ENCODE measurements around the gene SON.
"Not testable (repeated sequence)": the region's sequence is repeated elsewhere in the genome, so short reads cannot be mapped to it uniquely, and the experiment has no call there.

SON gene

GRCh38 chr21:33542640-33543504, at the start of gene SON:
TSS of gene SON (plus strand) at chr21:33543038. CDS start at chr21:33543093, 55 bp downstream.
- H3K4me3 ChIP-seq (replicated peaks in 1 of 2; ENCODE audit: low read depth in 2 of 2, low read length in 2 of 2), result peak within 1 kb of the TSS; percentile 64 to 92
- no peak for TF ChIP-seq CTCF (IDR thresholded peaks at IDR 0.05; ENCODE audit: low read depth, low read length)
- peak; percentile 99 for DNase-seq (ENCODE audit: low read depth in 2 of 2)

- DNase-seq (ENCODE audit: low read depth in 2 of 2), result no peak
- TF ChIP-seq CTCF (IDR thresholded peaks at IDR 0.05; ENCODE audit: low read depth, low read length), result no peak
- H3K4me3 ChIP-seq (replicated peaks in 1 of 2; ENCODE audit: low read depth in 2 of 2, low read length in 2 of 2), result no peak overlapping the region
Measured at GRCh38 chr21:33493756-33494155, 49.1 kb upstream of the SON start.

GRCh38 chr21:33495743-33496142, 47.1 kb upstream of the SON start:
- H3K4me3 ChIP-seq (replicated peaks in 1 of 2; ENCODE audit: low read depth in 2 of 2, low read length in 2 of 2), result no peak overlapping the region
- no peak for DNase-seq (ENCODE audit: low read depth in 2 of 2)
- no peak for TF ChIP-seq CTCF (IDR thresholded peaks at IDR 0.05; ENCODE audit: low read depth, low read length)

- no peak for DNase-seq (ENCODE audit: low read depth in 2 of 2)
- TF ChIP-seq CTCF (IDR thresholded peaks at IDR 0.05; ENCODE audit: low read depth, low read length), result no peak
- no peak overlapping the region for H3K4me3 ChIP-seq (replicated peaks in 1 of 2; ENCODE audit: low read depth in 2 of 2, low read length in 2 of 2)
Measured at GRCh38 chr21:33496345-33496744, 46.5 kb upstream of the SON start.

- no peak for DNase-seq (ENCODE audit: low read depth in 2 of 2)
- no peak for TF ChIP-seq CTCF (IDR thresholded peaks at IDR 0.05; ENCODE audit: low read depth, low read length)
- H3K4me3 ChIP-seq (replicated peaks in 1 of 2; ENCODE audit: low read depth in 2 of 2, low read length in 2 of 2), result no peak overlapping the region
Measured at GRCh38 chr21:33505833-33506232, 37.0 kb upstream of the SON start.

GRCh38 chr21:33507003-33507402, 35.8 kb upstream of the SON start:
- H3K4me3 ChIP-seq (replicated peaks in 1 of 2; ENCODE audit: low read depth in 2 of 2, low read length in 2 of 2); DNase-seq (ENCODE audit: low read depth in 2 of 2): not testable (repeated sequence)

GRCh38 chr21:33510826-33511225, 32.0 kb upstream of the SON start:
- no peak for TF ChIP-seq CTCF (IDR thresholded peaks at IDR 0.05; ENCODE audit: low read depth, low read length)
- H3K4me3 ChIP-seq (replicated peaks in 1 of 2; ENCODE audit: low read depth in 2 of 2, low read length in 2 of 2), result no peak overlapping the region
- DNase-seq (ENCODE audit: low read depth in 2 of 2), result no peak
